GM21529 (cell line): Measurements from ENCODE around the gene ALG3.
A peak's percentile ranks its signal among the peaks of the same experiment; 100 is the strongest.
"Not testable (repeated sequence)": the region's sequence is repeated elsewhere in the genome, so short reads cannot be mapped to it uniquely, and the experiment has no call there.

Experiments used
- ATAC-seq: cut with Tn5 transposase; IDR thresholded peaks from one replicate; pipeline ENCODE4 v1.9.1; 2021; ENCODE audit not compliant: unreplicated experiment

The ALG3 gene

DNA sequence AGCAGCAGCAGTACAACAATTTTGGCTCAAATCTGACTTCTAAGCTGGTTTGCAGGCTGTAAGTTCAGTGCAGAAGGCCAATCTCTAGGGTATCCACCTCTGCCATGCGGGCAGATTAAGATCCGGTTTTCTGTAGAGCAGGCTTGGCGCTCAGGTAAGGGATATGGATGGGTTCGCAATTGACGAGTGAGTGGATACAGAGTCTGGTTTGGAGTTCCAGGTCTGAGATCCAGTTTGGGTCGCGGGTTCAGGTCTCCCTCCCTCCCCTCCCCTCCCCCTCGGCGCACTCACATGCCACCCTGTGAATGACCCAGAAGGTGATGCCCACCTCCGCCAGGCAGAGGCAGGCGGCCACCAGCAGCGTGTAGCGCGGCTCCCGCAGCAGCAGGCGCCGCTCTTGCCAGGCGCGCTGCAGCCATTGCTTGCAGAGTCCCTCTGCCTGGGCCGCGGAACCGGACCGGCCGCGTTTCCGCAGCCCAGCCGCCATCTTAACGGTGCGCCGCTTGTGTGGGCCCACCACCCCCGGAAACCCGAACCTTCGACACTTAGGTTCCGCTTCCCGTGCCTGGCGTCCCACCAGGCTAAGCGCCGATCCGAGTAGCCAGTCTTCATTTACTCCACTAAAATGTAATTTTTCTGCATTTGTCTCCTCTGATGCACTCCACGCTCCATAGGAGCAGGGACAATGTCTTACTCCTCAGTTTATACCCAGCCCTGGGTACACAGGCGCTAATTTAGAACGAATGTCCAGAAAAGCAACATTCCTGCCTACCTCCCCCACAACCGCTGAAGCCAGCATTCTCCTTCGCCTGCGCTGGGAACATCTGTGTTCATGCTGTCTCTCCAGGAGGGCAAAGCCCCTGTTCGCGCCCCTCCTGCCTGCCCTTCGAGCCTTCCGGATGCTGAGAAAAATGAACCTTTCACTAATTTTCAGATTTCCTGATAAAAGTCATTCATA, at the start of gene ALG3:
Gene ALG3, minus strand, starts transcription at position 509 of the 958 bp plus-strand sequence. Its CDS starts 22 bp downstream, at position 487.
- ATAC-seq, result peak; percentile 36

GRCh38 chr3:184296616-184297015, 47.9 kb upstream of the ALG3 start:
- no peak for ATAC-seq

DNA sequence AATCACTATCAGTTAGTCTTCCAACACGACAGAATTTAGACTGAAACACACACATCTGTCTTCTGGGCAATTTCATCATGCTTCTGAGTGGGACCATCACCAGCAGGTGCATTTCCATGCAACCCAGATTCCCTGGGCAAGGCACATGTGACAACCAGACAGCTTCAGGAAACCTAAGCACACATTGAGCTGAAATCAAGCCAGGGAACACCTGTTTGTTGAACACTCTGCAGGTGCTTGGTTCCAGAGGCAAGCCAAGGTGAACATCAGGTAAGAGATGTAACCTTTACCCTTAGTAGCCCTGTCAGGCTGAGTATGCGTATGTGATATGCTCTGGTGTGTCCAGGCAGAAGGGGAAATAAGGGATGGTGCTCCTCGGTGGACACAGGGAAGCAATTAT, 47.0 kb upstream of the ALG3 start:
- ATAC-seq, result no peak

DNA sequence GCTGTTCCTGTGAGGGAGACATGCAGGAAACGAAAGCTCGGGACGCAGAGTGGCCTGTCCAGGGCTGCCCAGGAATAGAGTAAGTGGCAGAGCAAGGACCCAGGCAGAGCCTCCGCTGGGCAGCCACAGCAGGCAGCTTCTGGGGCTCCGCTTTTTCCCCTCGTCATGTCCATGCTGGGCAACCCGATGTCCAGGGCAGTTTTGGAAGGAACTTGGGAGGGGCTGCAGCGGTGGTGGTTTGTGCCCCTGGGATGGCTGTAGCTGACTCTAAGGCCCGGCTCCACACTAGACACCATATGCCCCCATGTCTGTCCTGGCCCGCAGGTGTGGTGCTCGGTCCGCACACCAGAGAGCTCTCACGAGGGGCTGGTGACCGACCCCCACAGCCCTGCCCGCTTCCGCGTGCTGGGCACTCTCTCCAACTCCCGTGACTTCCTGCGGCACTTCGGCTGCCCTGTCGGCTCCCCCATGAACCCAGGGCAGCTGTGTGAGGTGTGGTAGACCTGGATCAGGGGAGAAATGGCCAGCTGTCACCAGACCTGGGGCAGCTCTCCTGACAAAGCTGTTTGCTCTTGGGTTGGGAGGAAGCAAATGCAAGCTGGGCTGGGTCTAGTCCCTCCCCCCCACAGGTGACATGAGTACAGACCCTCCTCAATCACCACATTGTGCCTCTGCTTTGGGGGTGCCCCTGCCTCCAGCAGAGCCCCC, 43.1 kb upstream of the ALG3 start:
- ATAC-seq, result no peak

DNA sequence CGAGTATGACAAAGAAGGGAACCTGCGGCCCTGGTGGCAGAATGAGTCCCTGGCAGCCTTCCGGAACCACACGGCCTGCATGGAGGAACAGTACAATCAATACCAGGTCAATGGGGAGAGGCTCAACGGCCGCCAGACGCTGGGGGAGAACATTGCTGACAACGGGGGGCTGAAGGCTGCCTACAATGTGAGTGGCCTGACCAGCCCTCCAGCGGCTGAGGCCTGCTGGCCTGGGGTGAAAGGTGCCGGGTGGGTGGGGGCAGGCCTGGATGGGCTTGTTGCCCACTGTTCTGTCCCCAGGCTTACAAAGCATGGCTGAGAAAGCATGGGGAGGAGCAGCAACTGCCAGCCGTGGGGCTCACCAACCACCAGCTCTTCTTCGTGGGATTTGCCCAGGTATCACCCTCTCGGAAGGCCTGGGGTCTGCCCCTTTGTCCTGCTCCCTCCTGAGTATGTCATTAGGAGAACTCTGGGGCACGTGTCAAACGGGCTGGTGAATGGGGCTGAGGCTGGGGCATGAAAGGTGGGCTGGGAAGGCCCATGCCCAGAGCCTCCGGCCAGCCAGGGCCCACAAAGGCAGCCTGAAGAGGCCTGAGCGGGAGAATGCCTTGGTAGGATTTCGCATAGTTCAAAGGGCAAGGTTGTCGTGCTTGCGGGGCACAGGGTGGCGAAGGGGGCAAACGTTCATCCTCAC, 42.4 kb upstream of the ALG3 start:
- ATAC-seq, result no peak

GRCh38 chr3:184290331-184290730, 41.6 kb upstream of the ALG3 start:
- no peak for ATAC-seq

DNA sequence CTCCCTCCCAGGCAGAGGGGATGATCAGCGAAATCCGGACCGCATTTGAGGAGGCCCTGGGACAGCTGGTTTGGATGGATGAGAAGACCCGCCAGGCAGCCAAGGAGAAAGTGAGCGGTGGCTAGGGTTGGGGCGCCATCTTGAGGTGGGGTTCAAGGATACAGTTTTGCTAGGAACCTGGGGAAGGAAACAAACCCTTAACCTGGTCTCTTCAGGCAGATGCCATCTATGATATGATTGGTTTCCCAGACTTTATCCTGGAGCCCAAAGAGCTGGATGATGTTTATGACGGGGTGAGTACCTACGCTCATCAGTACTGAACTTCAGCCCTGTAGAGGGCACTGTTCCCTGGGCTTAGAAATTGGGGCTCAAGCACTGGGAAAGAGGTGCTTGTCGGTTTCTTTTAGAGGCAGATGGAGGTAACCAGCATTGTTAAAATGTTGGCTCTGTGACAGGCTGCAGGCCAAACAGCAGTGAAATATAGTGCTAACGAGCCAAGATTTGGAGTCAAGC, 40.7 kb upstream of the ALG3 start:
- no peak for ATAC-seq

- ATAC-seq, result no peak
These were observed 35.9 kb upstream of the ALG3 start for GRCh38 chr3:184284696-184285095.

GRCh38 chr3:184283681-184284080, 34.9 kb upstream of the ALG3 start:
- ATAC-seq, result no peak

DNA sequence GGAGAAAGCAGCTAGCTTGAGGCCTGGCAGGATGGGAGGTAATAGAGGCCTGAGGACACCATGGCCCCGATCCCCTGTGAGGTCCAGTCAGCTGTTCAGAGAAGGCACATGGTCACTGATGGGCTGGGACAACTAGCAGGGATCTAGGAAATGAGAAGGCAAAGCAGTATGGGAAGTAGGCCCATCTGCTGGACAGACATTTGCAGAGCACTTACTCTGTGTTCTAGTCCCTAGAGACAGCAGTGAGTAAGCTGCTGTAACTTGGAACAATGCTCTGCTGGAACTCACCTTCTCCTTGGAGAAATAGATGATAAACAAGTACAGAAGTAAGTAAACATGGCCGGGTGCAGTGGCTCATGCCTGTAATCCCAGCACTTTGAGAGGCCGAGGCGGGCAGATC, 34.2 kb upstream of the ALG3 start:
- no peak for ATAC-seq

DNA sequence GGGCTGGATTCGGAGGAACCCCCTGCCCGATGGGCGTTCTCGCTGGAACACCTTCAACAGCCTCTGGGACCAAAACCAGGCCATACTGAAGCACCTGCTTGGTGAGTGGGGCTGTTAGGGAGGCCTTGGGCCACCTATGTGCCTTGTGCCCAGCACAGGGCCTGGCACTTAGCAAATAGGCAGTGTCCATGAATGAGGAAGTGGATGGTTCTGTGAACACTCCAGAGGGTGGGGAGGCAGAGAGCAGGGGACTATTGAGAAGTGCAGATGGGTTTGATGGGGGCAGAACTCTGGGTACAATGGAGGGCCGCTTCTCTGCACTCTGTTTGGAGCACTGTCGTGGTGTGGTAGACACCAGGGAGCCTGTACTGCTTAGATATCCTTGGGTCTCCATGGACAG, 28.6 kb upstream of the ALG3 start:
- ATAC-seq, result no peak

GRCh38 chr3:184275961-184276910, 27.5 kb upstream of the ALG3 start, which contains the start of gene ECE2:
Gene ECE2 (plus strand): TSS chr3:184276022. CDS start chr3:184276154, 132 bp downstream.
- no peak for ATAC-seq

DNA sequence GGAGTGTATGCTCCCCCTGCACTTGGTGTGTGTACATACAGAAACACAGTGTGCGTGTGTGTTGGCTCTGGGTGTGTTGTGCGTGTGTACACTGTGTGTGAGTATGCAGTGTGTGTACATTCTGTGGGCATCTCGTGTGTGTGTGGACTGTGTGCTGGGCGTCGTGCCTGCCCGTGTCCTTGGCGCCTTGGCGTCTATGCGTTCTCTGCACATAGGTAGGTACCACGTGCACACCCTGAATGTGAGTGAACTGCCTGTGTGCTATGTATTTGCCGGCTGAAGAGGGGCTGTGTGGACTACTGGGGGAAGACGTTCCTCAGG, 26.6 kb upstream of the ALG3 start:
- no peak for ATAC-seq

DNA sequence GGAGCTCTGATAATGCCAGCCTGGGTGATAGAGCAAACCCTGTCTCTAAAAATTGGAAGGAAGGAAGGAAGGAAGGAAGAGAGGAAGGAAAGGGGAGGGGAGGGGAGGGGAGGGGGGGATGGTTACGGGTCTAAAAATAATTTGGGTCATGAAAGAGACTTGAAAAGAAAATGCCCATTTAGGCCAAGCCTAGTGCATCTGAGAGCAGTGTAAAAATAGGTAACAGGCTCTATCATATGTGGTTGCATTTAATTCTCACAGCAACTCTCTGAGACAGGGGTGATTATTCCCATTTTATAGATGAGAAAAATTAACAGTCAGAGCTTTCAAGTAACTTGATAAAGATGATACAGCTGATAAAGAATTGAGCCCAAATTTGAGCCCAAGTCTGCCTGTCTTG, 23.5 kb upstream of the ALG3 start:
- no peak for ATAC-seq

DNA sequence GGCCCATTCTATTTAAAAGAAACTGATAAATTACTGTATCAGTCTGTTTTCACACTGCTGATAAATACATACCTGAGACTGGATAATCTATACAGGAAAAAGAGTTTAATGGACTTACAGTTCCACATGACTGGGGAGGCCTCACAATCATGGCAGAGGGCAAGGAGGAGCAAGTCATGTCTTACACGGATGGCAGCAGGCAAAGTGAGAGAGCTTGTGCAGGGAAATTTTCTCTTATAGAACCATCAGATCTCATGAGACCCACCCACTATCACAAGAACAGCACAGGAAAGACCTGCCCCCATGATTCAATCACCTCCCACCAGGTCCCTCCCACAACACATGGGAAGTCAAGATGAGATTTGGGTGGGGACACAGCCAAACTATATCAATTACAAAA, 18.5 kb upstream of the ALG3 start:
- ATAC-seq, result not testable (repeated sequence)

GRCh38 chr3:184262764-184263179, 14.0 kb upstream of the ALG3 start:
- no peak for ATAC-seq

GRCh38 chr3:184261854-184262763, 13.3 kb upstream of the ALG3 start:
- ATAC-seq, result peak; percentile 13

GRCh38 chr3:184261270-184261853, 12.6 kb upstream of the ALG3 start, which contains the start of gene CAMK2N2:
Gene CAMK2N2 (minus strand): TSS chr3:184261553. CDS start chr3:184261285, 268 bp downstream.
- ATAC-seq, result peak; percentile 58
